ENCODE data around the gene ARID5A.

Gene ARID5A

GRCh38 chr2:96512341-96512740 is 24.2 kb upstream of the ARID5A start:
- no peak for DNase-seq (ENCODE audit: low read depth)
- no peak for TF ChIP-seq CTCF (IDR thresholded peaks at IDR 0.05; ENCODE audit: control insufficient read depth, extremely low read depth, insufficient read depth)
- no peak overlapping the region for H3K4me3 ChIP-seq (ENCODE audit: low read depth, low read length)

- H3K4me3 ChIP-seq (ENCODE audit: low read depth, low read length): no peak overlapping the region
- TF ChIP-seq CTCF (IDR thresholded peaks at IDR 0.05; ENCODE audit: control insufficient read depth, extremely low read depth, insufficient read depth): no peak
- no peak for DNase-seq (ENCODE audit: low read depth)
Measured at GRCh38 chr2:96514521-96514920, 22.0 kb upstream of the ARID5A start.

GRCh38 chr2:96517079-96517478 is 19.5 kb upstream of the ARID5A start:
- DNase-seq (ENCODE audit: low read depth): no peak
- H3K4me3 ChIP-seq (ENCODE audit: low read depth, low read length): no peak overlapping the region
- TF ChIP-seq CTCF (IDR thresholded peaks at IDR 0.05; ENCODE audit: control insufficient read depth, extremely low read depth, insufficient read depth): no peak

- DNase-seq (ENCODE audit: low read depth): no peak
- TF ChIP-seq CTCF (IDR thresholded peaks at IDR 0.05; ENCODE audit: control insufficient read depth, extremely low read depth, insufficient read depth): no peak
- H3K4me3 ChIP-seq (ENCODE audit: low read depth, low read length): no peak overlapping the region
Measured at GRCh38 chr2:96520231-96520630, 16.3 kb upstream of the ARID5A start.

- DNase-seq (ENCODE audit: low read depth): no peak
- no peak for TF ChIP-seq CTCF (IDR thresholded peaks at IDR 0.05; ENCODE audit: control insufficient read depth, extremely low read depth, insufficient read depth)
Measured at GRCh38 chr2:96520697-96521096, 15.9 kb upstream of the ARID5A start.

GRCh38 chr2:96521219-96521618 is 15.3 kb upstream of the ARID5A start:
- DNase-seq (ENCODE audit: low read depth): no peak
- H3K4me3 ChIP-seq (ENCODE audit: low read depth, low read length): no peak overlapping the region
- no peak for TF ChIP-seq CTCF (IDR thresholded peaks at IDR 0.05; ENCODE audit: control insufficient read depth, extremely low read depth, insufficient read depth)

More at GRCh38 chr2:96520697-96521096, 15.9 kb upstream of the ARID5A start:
- H3K4me3 ChIP-seq (ENCODE audit: low read depth, low read length): no peak overlapping the region
